Astrocyte (in vitro differentiated cells and primary cell): ENCODE results near the gene SSBP3.

Experiments
- CTCF ChIP-seq: IDR thresholded peaks from 2 replicates; pipeline ENCODE4 v1.5.1; 2011; ENCODE audit warnings: low read depth, mild to moderate bottlenecking, inconsistent platforms, low read length, moderate library complexity; ENCODE audit not compliant: insufficient read depth
- EZH2 ChIP-seq: IDR thresholded peaks from 2 replicates; pipeline ENCODE4 v1.6.1; 2012; ENCODE audit warnings: mild to moderate bottlenecking, low read length, inconsistent platforms; ENCODE audit not compliant: insufficient read depth

GRCh38 chr1:54240741-54241335 is 165.4 kb downstream of the SSBP3 start:
- no peak for TF ChIP-seq CTCF
- TF ChIP-seq EZH2: no peak
